DMS79 (cell line): Measurements from ENCODE around the gene KRTAP4-6.
"Not testable (repeated sequence)": the region's sequence is repeated elsewhere in the genome, so short reads cannot be mapped to it uniquely, and the experiment has no call there.

Experiments used
- DNase-seq: peaks from one replicate; lab custom pipeline; 2025; lab: John Stamatoyannopoulos, UW

Gene KRTAP4-6

DNA sequence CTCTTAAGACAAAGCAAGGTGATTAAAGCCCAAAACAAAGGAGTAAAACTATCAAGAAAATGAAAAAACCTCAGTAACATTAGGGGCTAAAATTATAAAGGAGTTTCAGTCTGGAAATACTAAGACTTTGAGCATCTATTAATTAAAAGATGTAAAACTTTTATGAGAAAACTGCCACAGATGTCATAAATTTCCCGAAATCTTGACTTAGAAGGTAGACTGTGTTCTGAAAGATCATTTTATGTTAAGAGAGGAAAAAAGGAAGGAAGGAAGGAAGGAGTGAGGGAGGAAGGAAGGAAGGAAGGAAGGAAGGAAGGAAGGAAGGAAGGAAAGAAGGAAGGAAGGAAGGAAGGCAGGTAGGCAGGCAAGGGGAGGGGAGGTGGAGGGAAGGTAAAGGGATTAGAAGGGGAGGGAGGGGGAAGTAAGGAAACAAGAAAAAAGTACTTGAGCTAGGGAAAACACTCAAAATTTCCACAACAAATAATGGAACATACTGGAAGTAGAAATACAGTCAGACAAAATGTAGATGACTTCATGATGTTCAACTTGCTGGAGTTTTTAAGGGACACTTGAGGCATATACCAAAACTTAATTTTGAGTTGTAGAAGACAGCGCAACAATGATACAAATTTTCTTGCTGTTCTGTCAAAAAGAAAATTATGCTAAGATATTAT is 7.3 kb upstream of the KRTAP4-6 start:
- no peak for DNase-seq

DNA sequence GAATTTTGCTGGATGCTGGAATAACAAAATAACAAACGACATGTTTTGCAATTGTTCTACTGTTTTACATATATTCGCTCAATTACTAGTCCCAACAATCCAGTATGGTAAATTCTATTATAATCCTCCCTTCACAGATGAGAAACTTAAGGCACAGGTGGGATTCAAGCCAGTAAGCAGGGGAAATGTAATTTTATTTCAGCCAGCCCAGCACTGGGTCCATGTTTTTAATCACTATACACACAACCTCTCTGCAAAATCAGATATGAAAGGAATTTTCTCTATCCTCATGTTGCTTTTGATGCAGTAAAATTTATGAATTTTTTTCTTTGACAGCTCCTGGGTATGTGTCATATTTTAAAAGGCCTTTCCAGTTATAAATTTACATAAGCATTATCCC is 4.9 kb upstream of the KRTAP4-6 start:
- no peak for DNase-seq

DNA sequence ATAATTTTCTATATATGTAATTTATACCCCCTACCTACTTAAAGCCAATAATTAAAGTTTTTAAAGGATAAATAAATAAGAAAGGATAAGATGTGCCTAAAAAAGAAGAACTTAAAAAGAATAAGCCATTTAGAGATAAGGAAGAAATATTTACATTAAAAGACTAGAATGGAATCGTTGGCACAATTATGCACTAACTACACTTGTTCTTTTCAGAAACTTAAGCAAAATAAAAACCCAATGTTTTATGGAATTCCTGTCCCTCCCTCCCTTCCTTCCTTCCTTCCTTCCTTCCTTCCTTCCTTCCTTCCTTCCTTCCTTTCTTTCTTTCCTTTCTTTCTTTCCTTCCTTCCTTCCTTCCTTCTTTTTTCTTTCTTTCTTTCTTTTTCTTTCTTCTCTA is 4.5 kb upstream of the KRTAP4-6 start:
- DNase-seq = no peak

DNA sequence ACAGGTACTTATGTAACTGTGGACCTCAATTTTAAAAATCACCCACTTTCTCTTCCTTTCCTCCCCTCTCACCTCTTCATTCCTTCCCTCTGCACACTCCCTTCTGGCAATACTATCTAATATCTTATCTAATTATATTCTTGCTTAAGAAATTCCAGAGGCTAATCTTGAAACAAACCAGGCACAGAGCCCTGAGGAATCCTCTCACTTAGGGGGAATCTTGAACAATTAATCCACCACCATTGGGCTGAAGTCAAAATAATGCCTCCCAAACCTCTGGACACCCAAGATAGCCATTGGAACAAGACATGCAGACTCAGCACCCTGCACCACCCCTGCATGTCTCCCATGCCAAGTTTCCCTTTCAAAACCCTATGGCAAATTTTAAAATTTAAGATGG is 1.0 kb upstream of the KRTAP4-6 start:
- no peak for DNase-seq

DNA sequence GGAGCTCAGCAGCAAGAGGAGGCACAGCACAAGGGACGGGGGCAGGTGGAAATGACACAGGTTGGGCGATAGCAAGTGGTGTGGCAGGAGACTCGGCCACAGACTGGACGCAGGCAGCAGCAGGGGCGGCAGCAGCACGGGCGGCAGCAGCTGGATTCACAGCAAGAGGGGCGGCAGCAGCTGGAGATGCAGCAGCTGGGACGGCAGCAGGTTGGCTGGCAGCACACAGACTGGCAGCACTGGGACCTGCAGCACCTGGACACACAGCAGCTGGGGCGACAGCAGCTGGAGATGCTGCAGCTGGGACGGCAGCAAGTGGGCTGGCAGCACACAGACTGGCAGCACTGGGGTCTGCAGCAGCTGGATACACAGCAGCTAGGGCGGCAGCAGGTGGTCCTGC is 479 bp downstream of the KRTAP4-6 start:
- not testable (repeated sequence) for DNase-seq

DNA sequence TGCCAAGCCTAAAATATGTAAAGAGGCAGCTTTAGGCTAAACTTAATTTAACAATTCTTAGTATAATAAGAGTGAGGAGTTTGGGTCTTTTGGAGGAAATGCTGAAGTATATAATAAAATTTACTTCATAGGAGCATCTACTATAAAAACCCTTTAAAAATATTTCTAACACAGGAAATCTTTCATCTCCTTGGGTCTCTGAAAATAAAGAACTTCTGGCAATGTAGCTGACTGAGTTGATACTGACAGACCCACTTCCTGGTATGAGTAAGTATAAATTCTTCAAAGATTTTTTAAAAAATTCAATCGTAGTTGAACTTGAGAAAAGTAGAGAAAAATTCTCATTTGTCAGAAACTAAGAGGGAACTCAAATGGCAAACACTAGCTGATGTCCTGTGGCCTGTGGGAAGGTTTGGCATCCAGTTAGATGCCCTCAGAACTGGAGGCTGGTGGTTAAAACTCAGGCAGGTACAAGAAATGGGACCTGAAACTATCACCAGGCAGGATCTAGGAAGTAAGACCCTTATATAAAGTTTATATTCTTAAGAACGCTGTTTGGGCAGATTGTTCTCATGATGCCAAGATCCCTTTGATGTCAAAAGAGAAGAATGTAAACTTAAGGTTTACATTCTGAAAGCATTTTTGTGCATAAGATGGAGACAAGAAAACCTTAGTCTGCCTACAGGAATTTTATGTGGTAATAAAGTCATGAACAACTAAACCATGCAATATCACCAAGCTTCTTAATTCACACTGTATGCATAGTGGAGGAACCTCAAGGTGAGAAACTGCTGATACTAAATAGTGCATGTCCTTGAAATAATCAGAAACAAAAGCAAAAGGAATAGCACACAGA is 6.2 kb downstream of the KRTAP4-6 start:
- DNase-seq = no peak

DNA sequence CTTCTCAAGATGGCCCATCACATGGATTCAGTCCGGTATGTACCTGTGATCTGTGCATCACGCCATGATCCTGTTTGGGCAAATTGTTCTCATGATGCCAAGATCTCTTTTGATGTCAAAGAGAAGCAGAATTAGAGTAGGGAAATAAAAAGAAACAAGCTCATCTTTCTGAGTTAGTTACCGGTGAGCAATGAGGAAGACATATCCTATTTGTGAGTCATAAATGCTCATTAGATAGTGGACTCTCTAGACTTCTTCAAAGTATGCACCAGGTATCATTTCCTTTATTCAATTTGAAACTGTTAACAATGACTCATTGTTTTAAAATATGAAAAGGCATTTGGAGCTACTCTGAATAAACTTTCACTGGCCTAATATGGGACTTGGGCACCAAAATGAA is 8.4 kb downstream of the KRTAP4-6 start:
- DNase-seq = no peak

DNA sequence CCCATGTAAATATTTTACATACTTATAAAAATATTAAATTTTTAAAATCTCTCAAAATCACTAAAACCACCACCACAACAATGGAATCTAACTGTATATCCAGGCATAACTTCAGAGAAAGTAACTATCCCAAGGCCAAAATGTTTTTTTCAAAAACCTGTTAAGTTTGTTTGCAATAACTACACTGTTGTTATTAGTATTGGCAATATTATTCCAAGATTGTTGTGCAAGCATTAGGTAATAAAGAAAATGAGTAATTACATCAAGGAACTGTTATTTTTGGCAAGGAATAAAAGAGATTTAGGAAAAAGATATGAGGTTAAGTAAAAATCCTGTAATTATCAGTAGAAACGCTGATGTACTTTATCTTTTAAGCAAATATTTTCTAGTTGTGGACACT is 13.0 kb downstream of the KRTAP4-6 start:
- no peak for DNase-seq

DNA sequence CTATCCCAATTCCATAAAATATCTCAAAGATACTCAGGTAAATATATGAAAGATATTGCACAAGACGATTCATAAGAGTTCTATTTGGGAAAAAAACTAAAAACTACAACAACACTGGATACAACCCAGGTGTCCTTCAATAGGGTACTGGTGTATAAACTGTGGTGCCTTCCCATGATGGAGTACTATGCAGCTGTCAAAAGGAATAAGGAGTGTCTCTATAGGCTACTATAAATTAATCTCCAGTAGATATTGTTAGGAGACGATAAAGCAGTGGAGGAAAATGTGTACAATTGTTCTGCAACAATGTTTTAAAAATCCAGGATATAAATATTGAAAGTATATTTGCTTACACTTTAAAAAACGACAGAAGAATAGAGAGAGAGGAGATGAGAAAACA is 13.9 kb downstream of the KRTAP4-6 start:
- no peak for DNase-seq

DNA sequence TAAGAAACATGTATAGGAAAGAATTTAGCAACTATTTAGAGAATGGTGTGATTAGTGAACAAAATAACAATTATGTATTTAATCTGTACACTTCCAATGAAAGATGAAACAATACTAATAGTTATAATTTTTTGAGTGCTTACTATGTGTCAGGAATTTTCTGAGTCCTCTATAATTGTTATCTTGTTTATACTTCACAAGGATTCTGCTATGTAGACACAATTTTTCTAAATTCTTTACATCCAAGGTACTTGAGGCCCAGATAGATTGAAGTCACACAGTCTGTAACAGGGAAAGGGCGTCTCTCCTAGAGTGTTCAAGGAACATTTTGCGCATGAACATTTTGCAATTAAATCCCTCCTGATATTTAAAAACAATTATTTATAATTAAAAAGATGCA is 15.3 kb downstream of the KRTAP4-6 start:
- DNase-seq = no peak

DNA sequence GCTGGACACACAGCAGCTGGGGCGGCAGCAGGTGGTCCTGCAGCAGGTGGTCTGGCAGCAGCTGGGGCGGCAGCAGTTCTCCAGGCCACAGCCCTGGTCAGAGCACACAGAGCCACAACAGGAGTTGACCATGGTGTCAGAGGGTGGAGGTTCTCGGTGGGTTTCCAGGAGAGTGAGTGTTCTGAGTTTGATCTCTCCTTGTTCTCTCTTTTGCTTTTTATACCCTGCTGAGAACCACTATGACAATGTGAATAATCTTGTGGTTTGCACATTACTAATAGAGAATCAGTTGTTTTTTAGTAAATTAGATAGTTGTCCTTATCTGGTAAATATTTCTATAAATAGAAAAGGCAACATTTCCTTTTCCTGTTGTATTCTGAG is 16.4 kb downstream of the KRTAP4-6 start, which contains the start of gene KRTAP4-12:
Gene KRTAP4-12 (minus strand): TSS at position 192 of the 381 bp plus-strand sequence. CDS start 60 bp downstream, at position 132.
- not testable (repeated sequence) for DNase-seq

DNA sequence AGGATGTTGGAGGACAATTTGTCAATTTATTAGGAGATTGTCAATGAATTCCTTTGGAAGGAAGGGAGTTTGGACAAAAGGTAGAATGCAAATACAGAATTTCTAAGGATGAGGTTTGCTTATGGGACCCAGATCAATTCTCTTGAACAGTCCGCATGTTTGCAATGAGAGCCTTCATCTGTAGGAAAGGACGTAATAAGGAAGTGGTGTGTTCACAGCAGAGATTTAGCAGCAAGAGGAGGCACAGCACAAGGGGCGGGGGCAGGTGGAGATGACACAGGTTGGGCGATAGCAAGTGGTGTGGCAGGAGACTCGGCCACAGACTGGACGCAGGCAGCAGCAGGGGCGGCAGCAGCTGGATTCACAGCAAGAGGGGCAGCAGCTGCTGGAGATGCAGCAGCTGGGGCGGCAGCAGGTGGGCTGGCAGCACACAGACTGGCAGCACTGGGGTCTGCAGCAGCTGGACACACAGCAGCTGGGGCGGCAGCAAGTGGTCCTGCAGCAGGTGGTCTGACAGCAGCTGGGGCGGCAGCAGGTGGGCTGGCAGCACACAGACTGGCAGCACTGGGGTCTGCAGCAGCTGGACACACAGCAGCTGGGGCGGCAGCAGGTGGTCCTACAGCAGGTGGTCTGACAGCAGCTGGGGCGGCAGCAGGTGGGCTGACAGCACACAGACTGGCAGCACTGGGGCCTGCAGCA is 16.9 kb downstream of the KRTAP4-6 start:
- DNase-seq = not testable (repeated sequence)

DNA sequence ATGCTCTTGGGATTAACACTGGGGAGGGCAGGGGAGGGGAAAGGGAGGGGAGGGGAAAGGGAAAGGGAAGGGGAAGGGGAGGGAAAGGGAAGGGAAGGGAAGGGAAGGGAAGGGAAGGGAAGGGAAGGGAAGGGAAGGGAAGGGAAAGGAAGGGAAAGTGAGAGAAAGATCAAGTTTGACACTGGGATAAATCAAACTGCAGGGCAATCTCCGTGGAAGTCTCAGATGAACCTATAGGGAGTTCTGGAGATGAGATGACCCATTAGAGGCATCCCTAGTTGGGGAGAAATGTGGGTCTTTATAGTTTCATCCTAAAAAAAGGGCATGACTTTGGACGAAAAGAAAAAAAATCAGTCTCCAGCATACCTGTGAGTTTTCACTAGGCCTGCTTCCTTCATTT is 18.6 kb downstream of the KRTAP4-6 start:
- no peak for DNase-seq

DNA sequence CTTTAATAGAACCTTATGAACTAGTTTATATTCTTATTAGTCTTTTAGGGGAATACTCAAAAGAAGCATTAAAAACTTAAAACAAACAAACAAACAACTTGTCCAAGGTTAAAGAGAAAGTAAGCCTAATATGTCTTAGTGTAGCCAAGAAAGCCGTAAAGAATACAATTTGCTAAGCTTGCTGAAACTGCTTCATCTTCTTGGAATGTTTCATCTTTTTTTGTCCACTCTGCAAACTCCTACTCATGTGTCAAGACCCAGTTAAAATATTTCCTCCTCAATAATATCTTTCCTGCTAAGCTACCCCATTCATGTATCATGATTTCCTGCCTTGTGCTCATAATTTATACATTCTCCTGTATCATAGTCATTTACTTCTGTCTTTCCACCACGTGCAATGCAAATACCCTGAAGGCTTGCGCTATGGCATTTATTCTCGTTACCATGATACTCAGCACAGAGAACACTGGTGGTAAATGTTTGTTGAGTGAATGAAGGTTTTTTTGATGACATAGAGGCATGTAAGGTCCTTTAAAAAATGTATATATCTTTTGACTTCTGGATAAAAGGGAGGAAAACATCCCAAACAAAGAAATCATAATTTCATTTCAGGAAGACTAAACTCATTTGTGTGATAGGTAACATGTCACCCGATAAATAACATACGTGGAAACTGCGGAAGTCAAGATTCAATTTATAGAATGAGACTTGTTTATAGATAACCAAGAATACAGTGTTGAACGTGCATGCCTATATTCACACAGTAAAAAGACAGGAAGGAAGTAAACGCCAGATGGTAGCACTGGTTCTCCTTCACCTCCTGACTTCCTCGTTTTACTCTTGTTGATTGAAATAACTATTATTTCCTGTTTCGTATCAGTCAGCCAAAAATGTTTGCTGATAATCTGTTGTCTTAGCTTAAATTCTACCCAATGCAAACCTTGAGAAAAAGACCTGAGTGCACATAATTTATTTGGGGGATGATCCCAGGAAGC is 20.4 kb downstream of the KRTAP4-6 start:
- DNase-seq = not testable (repeated sequence)

DNA sequence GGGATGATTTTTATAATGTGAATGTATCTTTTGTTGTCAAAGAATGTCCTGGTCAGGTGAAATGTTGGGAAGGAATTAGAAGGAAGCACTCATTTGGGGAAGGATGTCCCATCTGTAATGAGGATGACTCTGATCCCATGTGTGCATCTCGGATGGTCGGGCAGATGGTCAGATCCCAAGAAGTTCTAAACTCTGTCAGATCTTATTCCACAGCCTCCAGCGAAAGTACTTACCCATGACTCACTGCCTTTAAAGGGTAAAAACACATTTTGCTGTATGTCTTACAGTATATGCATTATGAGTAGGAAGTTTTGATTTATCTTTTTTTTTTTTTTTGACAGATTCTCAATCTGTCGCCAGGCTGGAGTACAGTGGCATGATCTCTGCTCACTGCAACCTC is 21.6 kb downstream of the KRTAP4-6 start:
- no peak for DNase-seq

DNA sequence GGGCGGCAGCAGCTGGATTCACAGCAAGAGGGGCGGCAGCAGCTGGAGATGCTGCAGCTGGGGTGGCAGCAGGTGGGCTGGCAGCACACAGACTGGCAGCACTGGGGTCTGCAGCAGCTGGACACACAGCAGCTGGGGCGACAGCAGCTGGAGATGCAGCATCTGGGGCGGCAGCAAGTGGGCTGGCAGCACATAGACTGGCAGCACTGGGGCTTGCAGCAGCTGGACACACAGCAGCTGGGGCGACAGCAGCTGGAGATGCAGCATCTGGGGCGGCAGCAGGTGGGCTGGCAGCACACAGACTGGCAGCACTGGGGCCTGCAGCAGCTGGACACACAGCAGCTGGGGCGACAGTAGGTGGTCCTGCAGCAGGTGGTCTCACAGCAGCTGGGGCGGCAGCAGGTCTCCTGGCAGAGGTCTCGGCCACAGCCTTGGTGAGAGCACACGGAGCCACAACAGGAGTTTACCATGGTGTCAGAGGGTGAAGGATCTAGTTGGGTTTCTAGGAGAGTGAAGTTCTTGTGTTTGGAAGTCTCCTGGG is 22.4 kb downstream of the KRTAP4-6 start, which contains the start of gene KRTAP4-11:
Gene KRTAP4-11 (minus strand): TSS at position 528 of the 541 bp plus-strand sequence. CDS start 58 bp downstream, at position 470.
- not testable (repeated sequence) for DNase-seq

DNA sequence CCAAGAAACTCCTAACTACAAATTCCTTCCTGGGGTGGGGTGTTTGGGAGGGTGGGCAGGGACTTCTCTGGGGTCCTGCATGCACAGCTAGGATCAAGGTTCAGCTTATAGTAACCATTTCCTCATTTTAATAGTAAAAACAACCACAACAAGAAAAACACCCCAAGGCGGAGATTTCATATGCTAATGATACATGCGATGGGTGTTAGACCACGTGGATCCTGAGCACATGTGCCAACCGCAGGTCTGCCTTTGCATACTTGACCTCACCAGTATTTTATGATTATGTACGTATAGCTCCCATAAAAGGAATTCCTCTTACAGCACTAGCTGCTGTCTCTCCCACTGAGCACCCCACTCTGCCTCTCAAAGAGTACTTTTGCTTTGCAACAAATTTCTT is 24.0 kb downstream of the KRTAP4-6 start:
- DNase-seq = no peak

DNA sequence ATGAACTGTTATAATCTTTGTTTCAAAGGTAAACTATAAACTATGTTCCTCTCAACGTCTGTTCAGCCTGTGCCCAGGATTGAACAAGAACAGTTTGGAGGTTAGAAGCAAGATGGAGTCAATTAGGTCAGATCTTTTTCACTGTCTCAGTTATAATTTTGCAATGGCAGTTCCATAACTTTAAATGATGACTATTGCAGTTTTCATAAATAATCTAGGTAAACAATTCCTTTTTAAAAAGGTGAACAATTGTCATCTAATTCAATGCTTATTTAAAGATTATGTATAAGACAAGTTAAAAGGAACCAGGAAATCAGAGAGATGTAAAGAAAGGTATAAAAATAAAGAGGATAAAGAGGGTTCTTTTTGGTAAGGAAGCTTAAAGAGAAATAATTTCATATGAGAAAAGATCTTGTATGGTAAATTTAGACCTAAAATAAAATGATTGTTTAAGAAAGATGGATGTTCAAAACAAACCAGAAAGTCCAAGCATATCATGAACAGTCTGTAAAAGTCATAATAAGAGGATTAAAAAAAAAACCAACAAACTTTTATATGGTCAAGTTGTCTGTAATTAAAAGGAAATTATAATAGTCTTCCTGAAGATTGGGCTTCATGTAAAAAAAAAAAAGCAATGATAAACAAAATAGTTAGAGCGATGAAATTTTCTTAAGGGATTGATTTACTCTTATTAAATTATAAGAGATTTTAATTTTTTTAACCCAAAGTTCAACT is 29.0 kb downstream of the KRTAP4-6 start:
- no peak for DNase-seq

DNA sequence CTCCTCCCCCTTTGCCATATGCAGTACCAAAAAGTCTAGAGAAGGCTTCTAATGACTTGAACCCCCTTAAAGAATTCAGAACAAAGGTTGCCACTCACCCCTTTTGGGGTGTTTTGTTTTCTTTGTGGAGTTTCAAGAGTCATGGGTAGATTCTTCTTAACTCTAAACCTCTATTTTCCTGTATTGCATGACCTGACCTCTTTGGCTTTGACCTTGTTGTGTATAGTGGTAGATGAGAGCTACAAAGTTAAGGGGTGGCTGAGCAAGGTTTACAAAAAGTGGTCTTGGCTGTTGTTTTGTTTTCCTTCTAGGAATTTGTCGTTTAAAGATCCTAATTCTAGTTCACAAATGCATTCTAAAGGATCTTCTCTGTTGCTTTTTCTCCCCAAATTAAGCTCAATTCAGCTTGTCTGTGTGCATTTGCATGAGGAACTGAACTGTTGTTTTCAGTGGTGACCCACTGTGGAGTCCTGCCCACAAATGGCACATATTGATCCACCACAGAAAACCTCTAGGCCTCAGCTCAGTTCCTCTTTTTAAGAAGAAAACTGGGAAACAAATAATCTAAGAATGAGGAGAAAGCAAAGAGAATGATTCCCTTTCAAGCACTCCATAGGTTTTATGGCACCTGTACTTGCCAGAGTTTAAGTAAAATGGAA is 31.5 kb downstream of the KRTAP4-6 start:
- not testable (repeated sequence) for DNase-seq

DNA sequence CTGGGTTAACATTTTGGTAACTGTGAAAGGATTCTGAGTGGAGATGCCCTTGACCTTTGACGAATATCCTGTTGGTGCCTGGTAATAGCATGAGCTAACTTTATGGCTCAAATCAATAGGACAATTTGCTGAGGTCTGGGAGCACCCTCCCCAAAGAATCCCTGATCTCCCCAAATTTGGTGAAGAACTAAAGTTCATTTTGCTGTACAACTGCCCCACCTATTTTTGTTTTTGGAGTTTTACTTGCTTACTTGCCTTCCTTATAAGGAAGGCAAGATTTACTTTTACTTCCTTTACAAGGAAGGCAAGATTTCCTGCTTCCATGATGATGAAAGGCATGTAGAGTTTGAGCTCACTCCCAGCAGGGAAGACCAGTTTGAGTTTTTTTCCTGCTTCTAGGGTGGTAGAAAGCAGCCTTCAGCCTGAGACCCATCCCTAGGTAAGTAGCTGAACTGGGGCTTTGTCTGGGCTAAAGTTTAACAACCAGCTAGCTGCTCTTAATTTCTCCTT is 32.3 kb downstream of the KRTAP4-6 start:
- no peak for DNase-seq
